Retinal pigment epithelial cell (primary cell): Measurements from ENCODE around the gene ATF4.

Experiments
- DNase-seq: peaks from one replicate; pipeline ENCODE4 v3.0.0-alpha.2; 2010; ENCODE audit warnings: low read depth
- H3K4me3 ChIP-seq: 2 replicates; pipeline ENCODE4 v1.5.1; 2011; ENCODE audit warnings: mild to moderate bottlenecking, low read length, control low read depth, moderate library complexity
- CTCF ChIP-seq: conservative IDR thresholded peaks from 2 replicates; pipeline ENCODE4 v1.5.1; 2011; ENCODE audit warnings: low read depth, low read length, control low read depth, inconsistent platforms

Gene ATF4

GRCh38 chr22:39546889-39547586 lies 26.7 kb downstream of the ATF4 start:
- no peak for DNase-seq
- TF ChIP-seq CTCF = no peak
- H3K4me3 ChIP-seq = no peak overlapping the region

GRCh38 chr22:39547587-39547947 lies 27.2 kb downstream of the ATF4 start:
- no peak for TF ChIP-seq CTCF

GRCh38 chr22:39553429-39553828 lies 33.1 kb downstream of the ATF4 start:
- no peak for DNase-seq
- TF ChIP-seq CTCF = no peak
- H3K4me3 ChIP-seq = no peak overlapping the region

More at GRCh38 chr22:39547587-39547947, 27.2 kb downstream of the ATF4 start:
- DNase-seq = no peak
- H3K4me3 ChIP-seq = no peak overlapping the region

- TF ChIP-seq CTCF = no peak
- H3K4me3 ChIP-seq = no peak overlapping the region
- DNase-seq = no peak
Measured at GRCh38 chr22:39554151-39554550, 33.8 kb downstream of the ATF4 start.

- TF ChIP-seq CTCF = peak; percentile 10
- H3K4me3 ChIP-seq = no peak overlapping the region
- DNase-seq = no peak
Measured at GRCh38 chr22:39556970-39557841, 36.8 kb downstream of the ATF4 start.

GRCh38 chr22:39558254-39558727 lies 37.9 kb downstream of the ATF4 start:
- no peak for TF ChIP-seq CTCF
- no peak overlapping the region for H3K4me3 ChIP-seq
- DNase-seq = no peak

GRCh38 chr22:39558950-39559349 lies 38.6 kb downstream of the ATF4 start:
- no peak overlapping the region for H3K4me3 ChIP-seq
- DNase-seq = no peak
- no peak for TF ChIP-seq CTCF
